DMS53 (cell line): ENCODE data around the gene ISG20L2.

Experiments
- DNase-seq: peaks from one replicate; lab custom pipeline; 2025; lab: John Stamatoyannopoulos, UW

ISG20L2 gene

DNA sequence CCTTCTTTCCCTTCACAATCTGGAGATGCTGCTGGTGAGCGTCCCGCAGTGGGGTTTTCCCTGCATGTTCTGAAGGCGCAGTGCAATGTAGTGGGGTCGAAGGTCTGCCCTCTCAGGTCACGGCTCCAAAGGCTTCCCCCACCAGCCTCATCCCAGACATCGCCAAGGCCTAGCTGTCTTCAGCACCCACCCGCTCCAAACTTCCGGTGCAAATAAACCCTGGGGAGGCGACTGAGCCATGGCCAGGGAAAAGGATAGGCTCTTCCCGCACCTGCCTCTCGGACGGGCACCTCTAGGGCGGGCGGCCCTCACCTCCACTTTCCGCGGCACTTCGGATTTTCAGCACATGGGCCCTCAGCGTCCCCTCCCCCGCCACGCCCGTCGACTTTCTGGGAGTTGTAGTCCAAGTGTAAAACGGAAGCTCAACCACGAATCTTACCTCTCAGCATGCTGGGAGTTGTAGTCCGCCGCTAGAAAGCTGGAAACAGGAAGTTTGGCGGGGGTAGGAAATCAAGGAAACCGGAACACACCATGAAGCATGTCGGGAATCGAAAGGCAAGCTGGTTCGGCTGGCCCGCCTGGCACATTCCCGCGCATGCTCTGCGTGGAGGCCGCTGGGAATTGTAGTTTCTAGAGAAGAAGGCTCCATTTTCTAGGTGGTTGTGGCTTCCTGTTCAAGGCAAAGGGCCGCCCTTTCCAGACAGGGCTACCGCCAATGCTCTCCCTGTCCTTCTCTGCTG lies 12.3 kb upstream of the ISG20L2 start, which contains the start of gene MRPL24:
Gene MRPL24, minus strand, starts transcription at position 348 of the 740 bp plus-strand sequence. CDS start 2,384 bp downstream, outside the sequence.
- DNase-seq, result peak; percentile 100

DNA sequence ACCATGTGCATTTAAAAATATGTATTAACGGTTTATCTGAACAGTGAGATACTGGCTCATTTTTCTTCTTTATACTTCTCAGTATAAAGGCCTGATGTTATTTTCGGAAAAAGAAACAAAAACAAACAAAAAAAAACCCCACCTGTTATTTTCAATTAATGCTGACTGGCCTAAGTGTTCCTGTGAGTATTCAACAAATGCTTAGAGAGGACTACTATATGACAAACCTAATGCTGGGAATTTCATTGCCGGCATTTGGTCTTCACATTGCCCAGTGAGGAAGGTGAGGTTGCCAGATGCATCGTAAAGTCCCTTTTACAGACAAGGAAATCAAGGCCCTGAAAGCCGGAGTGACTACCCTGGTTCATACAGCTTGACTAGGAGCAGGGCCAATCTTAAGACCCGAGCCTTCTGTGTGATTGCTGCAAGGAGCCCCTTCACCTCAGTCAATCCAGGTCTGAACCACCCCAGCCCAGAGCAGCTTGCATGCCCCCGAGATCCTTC lies 11.7 kb upstream of the ISG20L2 start:
- DNase-seq, result peak; percentile 75

DNA sequence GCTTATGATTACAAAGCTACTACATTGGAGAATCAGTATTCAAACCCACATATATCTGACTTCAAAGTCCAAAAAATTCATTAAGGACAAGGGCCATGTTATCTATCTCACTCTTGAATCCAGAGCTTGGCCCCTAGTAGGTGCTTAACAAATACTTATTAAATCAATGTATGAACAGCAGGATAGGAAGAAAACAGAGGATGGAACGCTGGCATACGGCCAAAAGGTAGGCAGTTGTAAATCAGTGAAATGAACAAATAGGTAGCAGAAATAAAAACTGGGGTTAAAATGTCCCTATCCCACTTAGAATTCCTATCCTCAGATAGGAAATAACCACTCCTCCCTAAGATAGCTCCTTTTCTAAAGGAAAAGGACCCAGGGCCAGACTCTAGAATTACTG lies 10.3 kb upstream of the ISG20L2 start:
- no peak for DNase-seq

DNA sequence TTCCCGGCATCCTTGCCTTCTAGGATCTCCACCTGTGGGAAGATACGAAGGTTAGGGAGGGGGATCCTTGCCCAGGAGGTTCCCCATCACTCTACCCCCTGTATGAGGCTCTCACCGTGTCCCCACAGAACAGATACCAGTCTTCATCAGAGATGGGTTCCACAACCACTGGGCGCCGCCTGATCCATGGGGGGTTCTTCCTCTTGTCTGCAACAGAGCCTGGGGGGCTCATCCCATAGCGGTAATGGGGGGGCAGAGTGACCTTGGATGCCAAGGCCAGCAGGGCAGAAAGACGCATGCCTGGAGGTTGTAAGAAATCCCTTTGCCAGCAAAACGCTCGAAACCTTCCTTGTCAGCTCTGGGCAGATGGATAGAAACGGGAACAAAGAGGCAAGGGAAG lies 9.8 kb upstream of the ISG20L2 start:
- DNase-seq, result no peak

DNA sequence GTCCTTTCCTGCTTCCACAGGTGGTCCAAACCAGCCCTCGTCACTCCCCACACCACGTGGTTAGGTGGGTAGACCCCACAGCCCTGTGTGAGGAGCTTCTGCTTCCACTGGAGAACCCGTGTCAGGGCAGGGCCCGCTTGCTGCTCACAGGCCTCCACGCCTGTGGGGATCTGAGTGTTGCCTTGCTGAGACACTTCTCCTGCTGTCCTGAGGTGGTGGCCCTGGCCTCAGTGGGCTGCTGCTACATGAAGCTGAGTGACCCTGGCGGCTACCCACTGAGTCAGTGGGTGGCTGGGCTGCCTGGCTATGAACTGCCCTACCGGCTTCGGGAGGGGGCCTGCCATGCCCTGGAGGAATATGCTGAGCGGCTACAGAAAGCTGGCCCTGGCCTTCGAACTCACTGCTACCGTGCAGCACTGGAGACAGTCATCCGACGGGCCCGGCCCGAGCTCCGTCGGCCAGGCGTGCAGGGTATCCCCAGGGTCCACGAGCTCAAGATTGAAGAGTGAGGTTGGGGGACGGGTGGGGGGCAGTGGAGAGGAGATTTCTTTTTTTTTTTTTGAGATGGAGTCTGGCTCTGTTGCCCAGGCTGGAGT lies 5.5 kb upstream of the ISG20L2 start:
- no peak for DNase-seq

DNA sequence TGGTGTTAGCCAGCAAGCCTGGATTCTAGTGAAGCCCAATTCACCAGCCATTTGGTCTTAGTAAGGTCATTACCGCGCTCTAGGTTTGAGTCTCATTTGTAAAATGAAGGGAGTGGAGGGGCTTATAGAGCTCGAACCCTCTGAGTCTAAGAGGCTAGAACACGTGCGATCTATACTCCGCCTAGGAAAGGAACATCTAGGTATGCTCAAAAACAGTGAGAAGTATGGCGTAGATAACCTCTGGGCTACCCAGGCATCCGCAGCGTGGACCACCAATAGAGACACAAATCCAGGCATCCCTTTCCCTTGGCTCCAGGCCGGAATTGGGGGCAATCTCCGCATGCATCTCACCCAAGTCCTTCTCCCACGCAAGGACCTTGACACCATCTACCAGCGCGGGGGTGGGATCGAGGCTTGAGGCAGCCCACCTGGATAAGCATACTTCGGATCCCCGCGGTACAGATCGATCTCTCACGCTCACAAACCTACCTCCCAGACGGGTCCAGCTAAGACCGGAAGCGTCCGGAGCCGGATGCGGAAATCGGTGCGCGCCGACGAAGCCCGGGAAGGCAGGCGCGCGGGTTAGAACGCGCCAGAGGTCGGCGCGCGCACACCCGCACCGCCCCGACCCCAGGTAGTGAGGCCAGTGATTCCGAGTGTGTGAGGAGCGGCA lies 504 bp downstream of the ISG20L2 start, which contains the start of gene METTL25B:
Gene METTL25B, plus strand, starts transcription at position 544 of the 673 bp plus-strand sequence. CDS start 636 bp downstream, outside the sequence.
- DNase-seq, result peak; percentile 95

DNA sequence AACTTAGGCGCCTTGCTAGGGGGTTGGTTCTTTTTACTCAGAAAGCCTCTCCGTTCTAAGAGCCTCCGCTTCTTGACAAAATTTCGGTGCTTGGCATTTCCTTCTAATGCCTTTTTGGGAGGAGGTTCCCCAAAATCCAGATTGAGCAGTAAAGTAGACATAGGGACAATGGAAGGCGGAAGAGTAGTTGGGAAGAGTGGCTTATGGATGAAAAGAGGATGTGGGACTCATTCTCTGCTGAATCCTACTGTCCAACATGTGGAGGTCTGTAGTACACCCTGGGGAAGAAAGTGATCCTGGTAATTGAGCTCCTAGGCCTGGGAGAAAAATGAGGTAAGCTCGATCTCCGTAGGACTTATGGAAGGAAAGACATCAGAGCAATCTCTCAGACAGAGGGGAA lies 1.1 kb downstream of the ISG20L2 start:
- no peak for DNase-seq

DNA sequence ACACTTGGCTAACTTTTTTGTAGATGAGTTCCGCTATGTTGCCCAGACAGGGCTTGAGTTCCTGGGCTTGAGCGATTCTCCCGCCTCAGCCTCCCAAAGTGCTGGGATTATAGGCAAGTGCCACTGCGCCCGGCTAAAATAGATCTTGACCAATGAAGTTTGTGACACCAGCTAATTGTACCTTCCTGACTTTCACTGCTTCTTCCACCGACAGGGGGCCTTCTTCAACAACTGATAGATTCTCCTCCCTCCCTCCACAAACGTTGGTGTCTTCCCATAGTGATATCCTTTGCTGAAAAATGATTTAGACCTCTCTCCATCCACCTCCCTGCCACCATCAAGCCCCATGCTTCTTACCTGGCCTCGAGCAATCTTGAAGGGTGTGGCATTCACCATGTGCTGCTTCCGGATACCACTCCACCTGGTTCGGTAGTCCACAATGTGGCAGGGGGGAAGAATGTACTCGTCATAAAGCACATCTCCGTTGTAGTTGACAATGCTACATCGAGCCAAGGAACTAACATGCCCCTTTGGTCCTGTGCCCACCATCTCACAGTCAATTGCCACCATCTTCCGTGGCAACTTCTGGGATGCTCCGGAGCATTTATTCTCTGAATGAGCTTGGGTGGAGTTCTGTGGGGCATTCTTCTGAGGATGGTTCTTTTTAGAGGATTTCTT lies 1.9 kb downstream of the ISG20L2 start:
- DNase-seq, result peak; percentile 84

DNA sequence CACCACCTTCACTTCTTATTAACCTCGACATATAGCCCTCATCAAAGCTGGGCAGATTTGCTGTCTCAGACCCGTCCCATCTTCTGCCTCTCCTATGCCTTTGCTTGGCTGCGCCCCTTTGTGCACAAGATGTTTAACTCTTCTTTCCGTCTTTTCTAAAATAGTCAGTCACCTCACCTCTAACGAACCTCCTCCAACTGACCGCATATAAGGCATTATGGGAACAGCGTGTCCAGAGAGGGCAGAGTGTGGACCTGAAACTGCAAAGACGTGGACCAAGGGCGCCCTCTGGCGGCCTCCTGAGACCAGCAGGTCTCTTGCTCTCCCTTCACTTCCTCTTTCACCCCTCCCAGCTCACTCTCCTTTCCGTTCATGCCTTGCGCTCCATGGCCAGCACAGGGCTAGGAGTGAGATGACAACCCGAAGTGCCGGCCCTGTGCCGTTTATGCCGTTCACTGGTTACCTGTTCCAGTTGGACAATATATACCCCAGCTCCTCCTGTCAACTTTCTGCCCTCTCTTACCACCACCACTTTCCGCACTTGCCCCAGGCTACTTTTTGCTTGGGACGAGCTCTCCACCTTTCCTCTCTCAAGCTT lies 2.8 kb downstream of the ISG20L2 start:
- DNase-seq, result peak; percentile 95

DNA sequence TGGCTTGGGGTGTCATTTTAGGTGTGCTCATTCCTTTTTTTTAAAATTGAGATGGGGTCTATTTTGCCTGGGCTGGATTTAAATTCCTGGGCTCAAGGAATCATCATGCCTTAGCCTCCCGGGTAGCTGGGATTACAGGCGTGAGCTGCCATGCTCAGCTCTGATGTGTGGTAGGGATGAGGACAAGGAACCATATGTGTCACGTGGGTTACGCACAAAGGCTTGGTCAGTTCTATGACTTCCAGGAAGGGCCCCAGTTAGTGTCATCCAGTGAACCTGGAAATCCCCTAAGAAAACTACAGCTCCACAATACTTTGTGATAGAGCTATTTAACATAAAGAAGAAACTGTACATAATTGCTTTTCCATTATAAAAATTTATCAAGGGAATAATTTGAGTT lies 7.0 kb downstream of the ISG20L2 start:
- DNase-seq, result no peak

DNA sequence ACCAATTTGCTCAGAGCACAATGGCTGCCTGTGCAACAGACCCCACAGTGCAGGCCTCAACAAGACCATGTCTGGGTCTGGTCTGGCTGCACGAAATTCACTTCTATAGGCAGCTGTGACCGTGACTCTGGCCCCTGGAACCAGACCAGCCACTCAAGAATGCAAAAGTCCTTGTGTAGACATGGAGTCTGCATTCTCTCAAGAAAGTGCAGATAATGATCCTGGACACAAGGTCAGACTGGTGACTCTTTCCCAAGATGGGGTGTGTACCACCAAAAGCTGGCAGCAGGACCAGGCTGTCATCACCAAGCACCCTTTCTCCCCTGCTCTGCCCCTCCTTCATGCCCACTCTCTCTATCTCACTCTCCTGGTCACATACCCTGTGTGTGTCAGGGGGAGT lies 7.4 kb downstream of the ISG20L2 start:
- DNase-seq, result no peak

DNA sequence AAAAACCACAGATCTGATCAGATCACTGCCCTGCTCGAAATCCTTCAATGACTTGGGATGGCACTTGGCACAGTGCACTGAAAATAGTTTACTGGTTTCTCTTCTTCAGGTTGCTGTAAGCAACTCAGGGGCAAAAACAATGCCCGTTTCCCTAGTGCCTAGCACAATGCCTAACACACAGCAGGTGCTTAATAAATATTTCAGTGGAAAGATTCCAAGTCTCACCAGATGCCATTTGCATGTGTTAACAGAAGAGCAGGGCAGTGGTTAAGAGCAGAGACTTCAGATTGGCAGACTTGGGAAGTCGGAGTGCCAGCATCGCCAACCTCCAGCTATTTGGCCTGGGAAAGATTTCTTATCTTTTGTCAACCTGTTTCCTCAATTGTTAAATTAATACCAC lies 11.2 kb downstream of the ISG20L2 start:
- DNase-seq, result no peak

DNA sequence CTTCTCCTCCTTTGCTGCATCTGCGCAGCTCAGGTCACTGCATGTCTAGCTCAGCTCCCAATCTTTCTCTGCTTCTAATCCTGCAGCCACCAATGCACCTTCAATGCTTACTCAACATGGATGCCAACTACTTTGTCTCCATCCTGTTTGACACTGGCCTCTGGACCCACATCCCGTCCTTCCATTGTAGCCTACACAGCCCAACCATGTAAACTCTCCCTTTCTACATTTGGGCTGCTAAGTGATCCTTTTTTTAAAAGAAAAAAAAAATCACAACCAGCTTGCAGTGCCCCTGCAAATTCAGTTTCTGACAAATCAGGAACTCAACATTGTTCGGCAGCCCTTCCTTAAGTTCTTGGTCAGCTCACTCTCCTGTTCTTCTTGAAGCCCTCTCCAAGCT lies 13.7 kb downstream of the ISG20L2 start:
- no peak for DNase-seq

DNA sequence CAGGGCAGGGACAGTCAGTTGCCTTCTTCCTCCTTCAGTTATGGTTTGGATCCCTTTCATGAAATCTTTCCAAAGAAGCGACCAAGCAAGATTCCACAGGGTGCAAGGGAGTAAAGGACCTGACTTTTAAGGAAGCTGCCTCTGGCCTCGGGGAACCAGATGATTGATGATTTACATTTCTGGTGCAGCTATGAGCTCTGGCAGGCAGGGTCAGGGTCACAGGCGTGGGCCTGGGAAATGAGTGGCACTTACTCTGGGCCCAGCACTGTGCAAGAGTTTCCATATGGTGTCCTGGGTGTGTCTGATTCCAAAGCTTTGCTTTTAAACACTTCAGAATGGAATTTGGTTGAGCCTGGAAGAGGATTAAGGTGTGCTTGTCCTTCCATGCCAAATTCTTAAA lies 15.9 kb downstream of the ISG20L2 start:
- no peak for DNase-seq

DNA sequence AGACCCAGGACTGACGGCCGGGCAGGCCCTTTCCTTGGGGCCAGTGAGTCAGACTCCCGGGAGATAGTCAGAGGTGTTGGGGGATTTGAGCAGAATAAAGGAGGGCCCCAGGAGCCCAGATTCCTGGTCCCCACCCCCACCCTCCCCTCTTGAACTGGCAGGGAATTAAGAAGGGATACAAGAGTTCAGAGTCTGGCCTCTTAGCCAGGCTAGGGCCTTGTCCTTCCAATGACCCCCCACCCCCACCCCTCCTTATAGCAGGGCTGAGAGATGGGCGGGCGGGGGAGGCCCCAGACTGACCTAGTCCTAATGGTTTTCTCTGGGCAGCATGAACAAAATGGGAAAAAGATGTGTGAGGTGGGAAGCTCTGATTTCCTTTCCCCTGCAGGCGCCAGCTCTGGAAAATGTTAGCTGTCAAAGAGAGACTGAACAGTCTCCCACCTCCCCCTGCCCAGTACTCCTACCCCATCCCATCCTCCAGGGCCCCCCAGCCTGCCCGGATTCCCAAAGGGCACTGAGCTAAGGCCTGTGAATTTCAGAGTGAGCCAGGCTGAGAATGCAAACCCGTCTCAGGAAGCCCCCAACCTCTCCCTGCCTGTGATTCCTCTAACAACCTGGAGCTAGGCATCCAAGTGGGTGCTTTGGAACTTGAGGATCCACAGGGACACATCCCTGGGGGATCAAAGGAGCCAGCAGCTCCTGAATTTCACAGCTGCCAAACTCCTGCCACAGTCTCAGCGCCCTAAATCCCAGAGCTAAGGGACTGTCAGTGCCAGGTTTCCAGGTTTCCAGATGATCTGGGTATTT lies 17.4 kb downstream of the ISG20L2 start:
- DNase-seq, result no peak

DNA sequence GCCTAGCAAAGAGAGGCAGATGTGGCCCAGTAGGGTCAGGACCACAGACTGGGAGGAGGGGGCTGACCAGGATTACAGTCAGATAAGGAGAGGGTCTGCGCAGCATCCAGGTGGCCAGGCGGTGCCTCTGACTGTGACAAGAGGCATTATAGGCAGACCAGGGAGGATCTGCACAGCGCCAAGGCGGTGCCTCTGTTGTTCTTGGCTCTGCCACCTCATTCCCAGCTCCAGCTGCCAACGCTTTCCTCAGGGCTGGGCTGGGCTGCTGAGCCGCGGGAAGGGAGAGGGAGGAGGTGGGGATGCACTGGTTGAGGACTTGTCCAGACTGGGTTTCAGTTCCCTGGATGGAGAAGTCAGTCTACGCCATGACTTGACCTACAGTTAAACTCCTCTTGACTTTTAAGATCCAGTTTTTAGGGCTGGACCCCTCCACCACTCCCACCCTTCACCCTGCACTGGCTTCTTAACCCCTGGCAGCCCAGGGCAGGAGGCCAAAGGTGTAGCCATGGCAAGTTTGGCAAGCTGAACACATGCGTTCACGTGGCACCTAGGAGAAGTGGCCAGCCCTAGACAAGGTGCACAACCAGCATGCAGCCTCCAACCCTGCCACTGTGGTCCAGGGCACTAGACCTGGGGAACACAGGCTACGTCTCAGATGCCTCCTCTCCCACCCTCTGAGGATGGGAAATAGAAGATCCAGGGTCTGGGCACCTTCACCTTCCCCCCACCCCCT lies 18.6 kb downstream of the ISG20L2 start:
- DNase-seq, result peak; percentile 58

DNA sequence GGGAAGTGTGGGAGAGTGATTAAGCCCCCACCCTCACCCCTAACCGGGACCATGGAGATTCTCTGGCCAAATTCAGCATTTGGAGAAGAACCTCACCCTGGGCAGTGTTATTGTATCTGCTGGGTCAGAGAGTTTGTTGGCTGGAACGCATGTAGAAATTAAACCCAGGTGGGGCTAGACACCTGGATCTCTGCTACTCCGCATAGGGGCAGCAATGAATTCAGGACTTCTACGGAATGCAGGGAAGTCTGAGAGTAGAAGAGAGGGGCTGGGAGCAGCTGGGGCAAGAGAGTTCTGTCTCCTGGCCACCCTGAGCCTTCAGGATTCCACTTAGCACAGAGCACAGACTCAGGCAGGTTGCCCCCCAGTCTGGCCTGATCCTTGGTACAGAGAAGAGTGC lies 19.5 kb downstream of the ISG20L2 start:
- no peak for DNase-seq

DNA sequence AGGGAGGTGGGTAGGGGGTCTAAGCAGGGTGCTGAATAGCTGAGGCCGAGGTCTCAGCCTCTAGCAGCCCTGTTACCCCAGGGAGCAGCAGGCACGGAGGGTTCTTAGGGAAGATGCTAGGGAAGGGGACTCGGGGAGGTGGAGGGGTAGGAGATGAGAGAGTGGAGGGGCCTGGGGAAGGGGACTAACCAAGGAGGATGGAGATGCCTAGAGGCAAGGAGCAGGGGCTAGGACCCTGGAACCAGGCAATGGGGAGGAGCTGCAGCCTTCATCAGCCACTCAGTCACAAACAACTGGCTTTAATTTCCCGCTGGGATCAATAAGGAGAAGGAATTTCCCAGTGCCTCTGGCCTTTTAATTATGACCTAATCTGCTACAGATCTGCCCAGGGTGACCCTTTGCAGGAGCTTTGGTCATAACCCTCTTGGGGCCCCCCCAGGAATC lies 20.3 kb downstream of the ISG20L2 start:
- DNase-seq, result no peak

DNA sequence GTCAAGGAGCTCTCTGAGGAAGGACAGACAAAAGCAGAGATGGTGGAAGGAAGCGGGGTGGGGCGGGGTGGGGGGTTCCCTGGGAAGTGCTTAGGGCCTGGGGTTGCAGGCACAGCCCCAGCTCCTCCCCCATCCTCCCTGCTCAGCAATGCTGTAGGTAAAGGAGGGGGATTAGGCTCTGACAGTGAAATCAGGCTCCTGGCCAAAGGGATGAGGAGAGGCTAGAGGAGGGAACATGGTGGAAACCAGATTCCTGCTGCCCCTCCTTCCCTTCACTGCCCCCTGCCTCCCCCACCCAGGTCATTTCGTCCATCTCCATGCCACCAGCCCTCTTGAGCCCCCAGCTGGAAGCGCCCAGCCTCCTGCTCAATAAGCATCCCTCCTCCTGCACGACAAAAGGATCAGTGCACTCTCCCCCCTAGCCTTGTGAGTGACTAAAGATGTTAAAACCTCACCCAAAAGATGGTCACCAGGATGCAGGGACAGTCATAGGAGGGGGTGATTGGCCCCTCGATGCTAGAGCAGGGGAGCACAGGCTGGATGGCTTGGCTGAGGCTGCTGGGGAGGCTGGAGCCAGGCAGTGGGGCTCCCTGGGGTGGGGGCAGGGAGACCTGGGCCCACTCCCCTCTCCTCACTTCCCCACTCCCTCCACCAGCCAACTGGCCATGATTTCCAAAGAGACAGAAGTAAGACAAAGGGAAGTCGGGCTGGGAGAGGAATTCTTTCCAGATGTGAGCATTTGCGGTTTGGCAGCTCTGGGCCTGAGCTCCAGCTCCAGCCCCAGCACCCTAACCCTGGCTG lies 20.9 kb downstream of the ISG20L2 start:
- DNase-seq, result no peak
